GM19035 (cell line): Measurements from ENCODE around the gene PRR5L.

Source experiments
- ATAC-seq: cut with Tn5 transposase; IDR thresholded peaks from one replicate; pipeline ENCODE4 v1.9.1; 2021; ENCODE audit not compliant: unreplicated experiment

The PRR5L gene

DNA sequence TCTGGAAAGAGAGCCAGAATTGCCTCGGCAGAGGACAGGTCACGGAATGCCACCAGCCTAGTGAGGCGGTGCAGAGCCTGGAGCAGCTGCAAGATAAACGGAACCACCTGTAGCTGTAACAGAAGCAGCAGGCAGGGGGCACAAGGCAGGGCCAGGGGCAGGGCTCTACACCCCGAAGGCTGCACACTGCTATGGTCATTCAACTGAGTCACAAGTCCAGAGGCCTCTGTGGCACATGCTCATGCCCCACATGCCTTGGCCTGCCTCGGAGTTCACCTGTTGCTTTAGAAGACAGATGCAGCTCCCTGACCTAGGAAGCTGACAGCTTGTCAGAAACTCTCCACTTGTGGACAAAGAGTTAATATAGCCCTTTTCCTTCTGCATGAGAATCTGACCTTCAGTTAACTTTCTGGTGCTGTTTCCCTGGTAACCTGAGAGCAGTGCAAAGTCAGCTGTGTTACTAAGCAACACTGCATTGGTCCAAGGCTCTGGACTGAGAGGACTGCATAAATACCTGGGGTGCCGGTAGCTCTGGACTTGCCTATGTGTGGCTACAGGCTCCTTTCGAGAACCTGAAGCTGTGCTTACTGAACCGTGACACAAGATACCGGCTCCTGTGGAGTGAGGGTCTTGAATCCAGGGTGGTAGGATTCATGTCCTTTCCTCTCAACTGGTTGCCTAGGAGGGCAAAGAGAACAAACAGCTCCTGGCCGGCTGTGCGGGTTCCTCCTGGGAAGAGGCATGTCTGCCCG, 17.4 kb upstream of the PRR5L start:
- ATAC-seq, result no peak

- no peak for ATAC-seq
Observed at GRCh38 chr11:36280531-36280930, 15.6 kb upstream of the PRR5L start.

GRCh38 chr11:36281850-36282249, 14.2 kb upstream of the PRR5L start:
- no peak for ATAC-seq

DNA sequence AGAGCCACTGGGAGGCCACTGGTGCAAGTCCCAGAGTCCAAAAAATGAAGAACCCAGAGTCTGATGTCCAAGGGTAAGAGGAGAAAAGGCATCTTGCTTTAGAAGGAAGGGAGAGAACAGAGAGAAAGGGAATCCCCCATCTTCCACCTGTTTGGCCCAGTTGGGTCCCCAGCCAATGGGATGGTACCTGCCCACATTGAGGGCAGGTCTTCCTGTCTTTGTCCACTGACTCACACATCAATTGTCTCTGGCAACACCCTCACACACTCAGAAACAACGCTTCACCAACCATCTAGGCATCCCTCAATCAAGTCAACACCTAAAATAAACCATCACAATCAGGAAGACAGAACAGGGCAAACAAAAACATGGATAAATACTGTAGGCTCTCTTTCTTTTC, 13.2 kb upstream of the PRR5L start:
- ATAC-seq, result no peak

GRCh38 chr11:36288442-36289225, 7.5 kb upstream of the PRR5L start:
- no peak for ATAC-seq

- ATAC-seq, result peak; percentile 99
Observed at GRCh38 chr11:36289226-36289852, 6.7 kb upstream of the PRR5L start, which contains the start of gene COMMD9. Gene COMMD9, minus strand, starts transcription at chr11:36289424. Its CDS starts 12 bp downstream, at chr11:36289412.

DNA sequence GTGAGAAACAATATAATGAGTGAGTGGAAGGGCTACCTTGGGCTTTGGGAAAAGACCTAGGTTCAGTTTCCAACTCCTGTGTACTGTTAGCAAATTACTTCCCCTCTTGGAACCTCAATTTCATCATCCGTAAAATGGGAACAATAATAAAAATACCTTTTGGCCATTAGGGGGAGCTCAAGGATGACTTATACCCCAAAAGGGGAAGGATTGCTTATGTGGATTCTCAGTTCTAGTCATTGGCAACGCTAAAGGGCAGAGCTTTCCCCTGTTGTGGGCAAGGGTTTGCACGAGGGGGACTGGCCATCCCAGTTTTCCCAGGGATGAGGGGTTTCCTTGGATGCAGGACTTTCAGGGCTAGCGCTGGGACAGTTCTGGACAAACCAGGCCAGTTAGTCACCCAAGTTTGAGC, 3.8 kb upstream of the PRR5L start:
- ATAC-seq, result peak; percentile 43

DNA sequence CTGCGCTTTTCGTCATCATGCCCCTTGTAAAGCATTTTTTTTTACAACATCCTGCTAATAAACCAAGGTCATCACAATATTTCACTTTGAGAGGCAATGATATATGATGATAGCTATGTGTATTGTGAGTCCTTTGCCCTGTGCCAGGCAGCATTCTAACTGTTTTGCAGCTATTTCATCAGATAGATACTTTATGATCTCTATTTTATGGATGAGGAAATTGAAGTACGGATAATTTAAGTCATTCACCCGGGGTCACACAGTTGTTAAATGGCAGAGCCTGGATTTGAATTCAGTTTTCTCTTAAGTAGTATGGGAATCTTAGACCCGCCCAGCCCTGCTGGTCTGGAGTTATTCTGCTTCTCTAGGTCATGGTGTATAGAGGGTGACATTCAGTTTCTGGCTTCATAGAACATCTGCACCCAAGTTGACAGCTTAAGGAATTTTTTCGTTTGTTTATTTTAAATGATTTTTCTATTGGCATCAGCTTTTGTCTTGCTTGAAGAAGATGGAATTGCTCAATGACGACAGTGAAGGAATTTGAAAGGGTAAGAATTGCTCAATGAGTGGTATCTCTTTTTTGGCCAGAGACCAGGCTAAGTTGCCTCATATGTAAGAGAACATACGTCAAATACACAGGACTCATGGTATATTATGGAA, 926 bp downstream of the PRR5L start:
- no peak for ATAC-seq

- no peak for ATAC-seq
Observed at GRCh38 chr11:36300650-36301049, 4.6 kb downstream of the PRR5L start.

DNA sequence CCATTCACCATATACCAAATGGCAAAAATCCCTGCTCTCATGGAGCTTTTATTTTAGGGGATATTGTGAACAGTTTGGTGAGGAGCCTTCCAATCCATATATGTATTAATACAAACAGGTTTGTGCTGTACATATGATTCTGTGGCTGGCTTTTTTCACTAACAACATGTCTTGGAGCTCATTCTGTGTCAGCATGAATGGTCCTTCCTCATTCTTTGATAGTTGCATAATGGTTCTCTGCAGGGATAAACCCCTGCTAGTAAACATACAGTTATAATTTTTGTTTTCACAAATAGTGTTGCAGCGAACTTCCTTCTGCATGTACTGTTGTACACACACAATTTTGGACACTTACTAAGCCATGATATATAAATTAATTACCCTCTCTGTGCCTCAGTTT, 8.3 kb downstream of the PRR5L start:
- ATAC-seq, result no peak

GRCh38 chr11:36305047-36305446, 9.0 kb downstream of the PRR5L start:
- no peak for ATAC-seq

DNA sequence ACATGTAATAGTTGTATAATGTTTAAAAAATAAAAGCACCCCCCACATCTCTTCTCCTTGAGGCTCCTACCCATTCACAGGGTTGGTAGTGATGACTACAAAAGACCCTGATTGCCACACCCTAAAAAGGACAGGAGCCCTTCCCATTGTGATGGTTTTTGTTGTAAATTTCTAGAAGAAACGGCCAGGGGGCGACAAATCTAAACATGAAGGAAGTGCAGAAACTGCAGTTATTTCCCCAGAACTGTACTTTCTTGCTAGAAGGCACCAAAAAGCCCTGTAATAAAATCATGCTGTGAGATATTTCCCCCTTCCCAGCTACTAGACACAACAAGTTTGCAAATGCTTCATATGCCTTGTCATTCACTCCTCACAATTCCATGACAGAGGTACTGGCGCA, 10.8 kb downstream of the PRR5L start:
- no peak for ATAC-seq

DNA sequence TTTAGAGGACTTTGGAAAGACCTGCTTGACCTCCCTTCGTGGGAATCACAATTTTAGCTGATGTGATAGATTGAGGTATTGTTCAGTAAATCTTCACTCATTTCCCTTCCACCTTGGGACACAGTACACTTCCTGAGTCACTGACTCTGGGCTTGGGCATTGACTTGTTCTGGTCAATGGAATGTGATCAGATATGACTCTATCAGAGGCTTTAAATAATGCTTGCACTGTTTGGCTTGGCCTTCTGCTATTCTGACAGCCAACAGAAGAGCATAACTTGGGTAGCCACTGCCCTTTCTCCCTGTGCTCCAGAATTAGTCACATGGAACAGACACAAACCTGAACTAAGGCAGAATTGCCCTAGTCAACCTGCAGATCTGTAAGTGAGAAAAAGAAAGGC, 12.5 kb downstream of the PRR5L start:
- no peak for ATAC-seq

- ATAC-seq, result no peak
Observed at GRCh38 chr11:36309779-36310178, 13.7 kb downstream of the PRR5L start.

GRCh38 chr11:36311926-36312595, 16.0 kb downstream of the PRR5L start:
- ATAC-seq, result no peak

DNA sequence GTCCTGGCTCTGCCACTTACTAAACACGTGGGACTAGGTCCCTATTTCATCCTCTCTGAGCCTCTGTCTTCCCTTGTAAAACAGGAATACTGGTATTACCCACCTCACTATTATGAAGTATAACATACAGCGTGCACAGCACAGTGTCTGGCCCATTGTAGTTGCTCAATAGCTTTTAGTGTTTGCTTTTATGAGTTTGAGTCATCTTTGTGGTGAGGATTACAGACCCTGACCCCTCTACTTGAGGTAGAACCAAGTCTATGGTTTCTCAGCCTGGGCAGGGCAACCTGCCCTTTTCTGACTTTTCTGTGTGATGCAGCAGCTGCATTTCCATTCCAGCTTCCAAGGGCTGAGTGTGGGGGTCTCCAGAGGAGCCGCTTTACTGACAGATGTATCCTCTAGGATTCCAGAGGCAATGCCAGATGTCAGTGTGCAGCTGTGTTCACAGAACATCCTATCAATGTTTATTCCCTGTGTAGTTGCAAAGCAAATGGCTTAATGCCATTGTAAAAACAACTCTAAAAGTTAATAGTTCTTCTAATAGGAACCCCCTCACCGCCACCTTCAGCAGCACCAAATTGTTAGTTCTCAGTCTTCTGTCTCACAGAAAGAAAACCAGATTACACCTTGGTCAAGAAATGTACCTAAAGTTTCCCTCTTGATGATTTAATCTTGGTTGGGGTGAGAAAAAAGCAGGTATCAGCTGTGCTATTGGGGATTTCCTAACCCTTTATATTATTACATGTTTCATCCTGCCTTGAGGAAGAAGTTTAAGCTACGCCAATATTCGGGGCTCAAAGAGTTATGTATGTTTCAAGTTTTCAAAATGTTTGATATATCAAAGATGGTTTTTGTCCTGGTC, 16.8 kb downstream of the PRR5L start:
- ATAC-seq, result no peak

GRCh38 chr11:36313750-36314433, 17.8 kb downstream of the PRR5L start:
- no peak for ATAC-seq

GRCh38 chr11:36314434-36314767, 18.3 kb downstream of the PRR5L start:
- ATAC-seq, result no peak

- ATAC-seq, result no peak
Observed at GRCh38 chr11:36316049-36316448, 20.0 kb downstream of the PRR5L start.
